ENCODE results near the gene POLR3H.

GRCh38 chr22:41523464-41524221 lies 20.6 kb downstream of the POLR3H start:
- TF ChIP-seq CTCF (conservative IDR thresholded peaks at IDR 0.05; ENCODE audit: low read length) (no peak), EZH2phosphoT487 (IDR thresholded peaks at IDR 0.05; ENCODE audit: borderline replicate concordance) (no peak)
